IMR-90 (cell line): Measurements from ENCODE around the gene GUCY2C. TPM values are rescaled to one million over a fixed set of nuclear protein-coding genes. Genes with fewer than 3 reads are reported as not detected.

Experiments used
- ATAC-seq: fragments of 200-7000 bp; cut with Tn5 transposase; 2 replicates; pipeline ENCODE4 v1.9.1; 2020; ENCODE audit warnings: low read depth, mild to moderate bottlenecking, moderate library complexity
- BruUV-seq: library from RNA; stranded (reverse); fragments of 400-500 nt; replicated peaks from 2 replicates; lab custom pipeline; 2021; lab: Mats Ljungman, UMichigan
- CTCF ChIA-PET: fragments of 300-600 bp; formaldehyde crosslinking; extraction: SDS; loops from one replicate; lab custom pipeline; 2021; ENCODE audit warnings: antibody characterized with exemption; lab: Yijun Ruan, JAX
- POLR2A ChIA-PET: fragments of 300-600 bp; sonication (Branson Sonifier 250); formaldehyde crosslinking; loops from one replicate; lab custom pipeline; 2022; ENCODE audit warnings: antibody characterized with exemption; ENCODE audit not compliant: unreplicated experiment; lab: Charles Lee
- DNase-seq: peaks from one replicate; pipeline ENCODE4 v3.0.0; 2013
- H2AFZ ChIP-seq: replicated peaks from 2 replicates; pipeline ENCODE3; 2013; ENCODE audit warnings: low read length, mild to moderate bottlenecking; ENCODE audit not compliant: poor library complexity
- H2AK5ac ChIP-seq: 2 replicates; pipeline ENCODE4 v1.6.1; 2013; ENCODE audit warnings: low read depth, low read length, inconsistent platforms
- H2AK9ac ChIP-seq: replicated peaks from 2 replicates; pipeline ENCODE3; 2013; ENCODE audit warnings: mild to moderate bottlenecking, low read depth, low read length, moderate library complexity; ENCODE audit not compliant: poor library complexity
- H2BK120ac ChIP-seq: 2 replicates; pipeline ENCODE4 v1.6.1; 2013; ENCODE audit warnings: low read depth, low read length, inconsistent platforms
- H2BK15ac ChIP-seq: 3 replicates; pipeline ENCODE4 v1.6.1; 2013; ENCODE audit warnings: low read depth, low read length, inconsistent platforms
- H2BK20ac ChIP-seq: 2 replicates; pipeline ENCODE4 v1.6.1; 2013; ENCODE audit warnings: low read depth, mild to moderate bottlenecking, inconsistent platforms, low read length, moderate library complexity
- H2BK5ac ChIP-seq: 2 replicates; pipeline ENCODE4 v1.6.1; 2013; ENCODE audit warnings: mild to moderate bottlenecking, low read depth, low read length, inconsistent platforms; ENCODE audit not compliant: poor library complexity, severe bottlenecking
- H3K14ac ChIP-seq: replicated peaks from 2 replicates; pipeline ENCODE4 v1.6.1; 2013; ENCODE audit warnings: low read depth, low read length, inconsistent platforms
- H3K18ac ChIP-seq: 2 replicates; pipeline ENCODE4 v1.6.1; 2013; ENCODE audit warnings: low read depth, low read length, control low read depth
- H3K23ac ChIP-seq: 2 replicates; pipeline ENCODE4 v1.6.1; 2013; ENCODE audit warnings: low read depth, low read length, inconsistent platforms
- H3K27ac ChIP-seq: 2 replicates; pipeline ENCODE4 v1.5.1; 2013; ENCODE audit warnings: mild to moderate bottlenecking, control low read depth, low read length; ENCODE audit not compliant: insufficient read depth
- H3K27me3 ChIP-seq: 2 replicates; pipeline ENCODE4 v1.6.1; 2013; ENCODE audit warnings: low read length; ENCODE audit not compliant: control insufficient read depth, insufficient read depth
- H3K36me3 ChIP-seq: 2 replicates; pipeline ENCODE4 v1.6.1; 2013; ENCODE audit warnings: low read length, mixed read lengths; ENCODE audit not compliant: control insufficient read depth, insufficient read depth
- H3K4ac ChIP-seq: 2 replicates; pipeline ENCODE4 v1.6.1; 2013; ENCODE audit warnings: low read depth, low read length, inconsistent platforms
- H3K4me1 ChIP-seq: 2 replicates; pipeline ENCODE4 v1.6.1; 2013; ENCODE audit warnings: low read length, mixed read lengths; ENCODE audit not compliant: control insufficient read depth, insufficient read depth
- H3K4me2 ChIP-seq: 2 replicates; pipeline ENCODE4 v1.6.1; 2013; ENCODE audit warnings: low read depth, mild to moderate bottlenecking, control low read depth, low read length, moderate library complexity
- H3K4me3 ChIP-seq: 2 replicates; pipeline ENCODE4 v1.5.1; 2013; ENCODE audit warnings: low read depth, mild to moderate bottlenecking, control low read depth, low read length, moderate library complexity; ENCODE audit not compliant: insufficient read depth
- H3K56ac ChIP-seq: 2 replicates; pipeline ENCODE4 v1.6.1; 2013; ENCODE audit warnings: low read length, inconsistent platforms; ENCODE audit not compliant: insufficient read depth; ENCODE audit errors: extremely low read depth
- H3K79me1 ChIP-seq, 2 experiments: 2 replicates each; pipeline ENCODE4 v1.6.1; 2013; ENCODE audit warnings: low read length in 2 of 2, inconsistent platforms in 1 of 2, low read depth in 1 of 2
- H3K9ac ChIP-seq: 2 replicates; pipeline ENCODE4 v1.6.1; 2013; ENCODE audit warnings: low read depth, low read length, control low read depth
- H3K9me1 ChIP-seq: 2 replicates; pipeline ENCODE4 v1.6.1; 2013; ENCODE audit warnings: low read length, inconsistent platforms; ENCODE audit not compliant: insufficient read depth
- H3K9me3 ChIP-seq: 2 replicates; pipeline ENCODE4 v1.6.1; 2013; ENCODE audit warnings: low read length; ENCODE audit not compliant: control insufficient read depth, insufficient read depth
- H4K20me1 ChIP-seq: 2 replicates; pipeline ENCODE4 v1.6.1; 2013; ENCODE audit warnings: low read length, inconsistent platforms; ENCODE audit not compliant: insufficient read depth
- H4K5ac ChIP-seq: 2 replicates; pipeline ENCODE4 v1.6.1; 2013; ENCODE audit warnings: mild to moderate bottlenecking, low read depth, low read length, control low read depth
- H4K8ac ChIP-seq, 2 experiments: 2 replicates each; pipeline ENCODE4 v1.6.1; 2013; ENCODE audit warnings: low read depth in 2 of 2, low read length in 2 of 2, control low read depth in 1 of 2, inconsistent platforms in 1 of 2
- H4K91ac ChIP-seq: 2 replicates; pipeline ENCODE4 v1.6.1; 2013; ENCODE audit warnings: low read depth, low read length, inconsistent platforms; ENCODE audit not compliant: insufficient read depth
- BHLHE40 ChIP-seq: fragments of 150-350 bp; IDR thresholded peaks from 2 replicates; pipeline ENCODE4 v1.6.1; 2016; ENCODE audit warnings: mild to moderate bottlenecking, low read depth, low read length
- MXI1 ChIP-seq: IDR thresholded peaks from 2 replicates; pipeline ENCODE4 v1.6.1; 2012; ENCODE audit warnings: low read depth, mild to moderate bottlenecking, low read length, moderate library complexity, borderline replicate concordance
- POLR2A ChIP-seq: IDR thresholded peaks from 2 replicates; pipeline ENCODE4 v1.6.1; 2012; ENCODE audit warnings: mild to moderate bottlenecking, low read depth, low read length
- RAD21 ChIP-seq: IDR thresholded peaks from 2 replicates; pipeline ENCODE4 v1.6.1; 2012; ENCODE audit warnings: low read length, improper control_type of control experiment
- RFX5 ChIP-seq: IDR thresholded peaks from 2 replicates; pipeline ENCODE4 v1.8.0; 2012; ENCODE audit warnings: low read depth, mild to moderate bottlenecking, low read length, moderate library complexity
- WGBS, 2 experiments: methylation state at CpG; one replicate each; pipeline versions ENCODE4 v1.1.5 to v1.1.7; 2013; ENCODE audit warnings: missing lambda C conversion rate in 2 of 2; ENCODE audit not compliant: insufficient read length in 1 of 2; ENCODE audit errors: extremely low coverage in 2 of 2; 5-methylcytosine and 5-hydroxymethylcytosine counted together
- dilution Hi-C: fragments of 300-500 bp; cut with HindIII; formaldehyde crosslinking; loops from one replicate; pipeline ENCODE4 v1.14.3; 2018; ENCODE audit warnings: low sequenced_read_pairs; ENCODE audit not compliant: unreplicated experiment
- in situ Hi-C: fragments of 300-500 bp; cut with MboI; formaldehyde crosslinking; loops from 3 replicates; pipeline ENCODE4 v1.14.3; 2019; ENCODE audit warnings: low sequenced_read_pairs, inconsistent platforms, mixed read lengths
- intact Hi-C: fragments of 100-400 bp; cut with micrococcal nuclease; formaldehyde crosslinking; loops from 2 replicates; pipeline ENCODE4 v1.10.0; 2022
- polyA plus RNA-seq, 3 experiments: library from polyadenylated mRNA; depleted of rRNA; stranded (reverse); fragments of >200 nt; gene quantifications; 2 replicates each; pipeline ENCODE4 v1.2.3, GENCODE V29; 2012; ENCODE audit warnings: low replicate concordance in 1 of 3
- total RNA-seq: library from RNA; depleted of rRNA; stranded (reverse); fragments of >200 nt; gene quantifications from 2 replicates; pipeline ENCODE4 v1.2.3, GENCODE V29; 2012
- TF ChIP-seq, protein P1 (sequence below): fragments of 150-350 bp; IDR thresholded peaks from 2 replicates; pipeline ENCODE4 v1.6.1; 2016; ENCODE audit warnings: low read depth, mild to moderate bottlenecking, low read length, moderate library complexity, borderline replicate concordance
- TF ChIP-seq, protein P2 (sequence below): conservative IDR thresholded peaks from 2 replicates; pipeline ENCODE4 v1.5.1; 2012; ENCODE audit warnings: mild to moderate bottlenecking, low read depth, low read length, improper control_type of control experiment

GUCY2C gene
- total and polyA plus RNA-seq, 2 of the 4 experiments (the other 2 are of a cell fraction), result not detected

DNA sequence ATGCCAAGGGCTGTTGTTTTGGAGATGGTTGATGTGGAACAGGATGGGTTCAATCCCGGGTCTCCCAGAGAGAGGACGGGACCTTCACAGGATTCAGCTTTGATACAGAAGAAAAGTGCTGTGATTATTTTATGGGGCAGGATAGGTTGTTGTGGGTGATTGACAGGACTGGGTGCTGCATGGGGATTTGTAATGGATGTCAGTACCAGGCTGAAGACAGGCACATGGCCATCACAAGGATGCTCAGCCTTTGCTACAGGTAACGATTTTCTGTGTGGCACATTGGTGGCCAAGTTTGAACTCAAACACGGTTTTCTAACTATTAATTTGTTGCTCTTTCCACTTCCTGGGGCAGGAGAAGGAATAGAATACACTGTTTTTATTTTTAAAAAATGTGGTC is 4.5 kb upstream of the GUCY2C start:
- BruUV-seq, result no TSS peak
- 73% methylated on average over 3 of the region's 4 CpGs; no CpG with 5 or more reads in 1 of the 2 experiments for WGBS, 2 experiments
- Histone ChIP-seq H2BK5ac (no peak overlapping the region), H3K27me3 (no peaks in the 10 kb centered on the region; the same call in 1 of the 2 replicates), H4K20me1 (no peaks in the 10 kb centered on the region), H2AK5ac (no peak overlapping the region), H3K4me2 (no peak overlapping the region), H3K27ac (no peak overlapping the region), H3K36me3 (no peaks in the 10 kb centered on the region), H3K18ac (no peak overlapping the region), H4K5ac (no peak overlapping the region), H3K4me3 (no peak overlapping the region), H3K14ac (no peak overlapping the region), H4K8ac (no peak overlapping the region), H3K79me1 (no peaks in the 10 kb centered on the region), H2BK120ac (no peak overlapping the region), H3K4me1 (no peaks in the 10 kb centered on the region), H3K9me1 (no peaks in the 10 kb centered on the region), H4K91ac (no peak overlapping the region), H3K23ac (no peak overlapping the region), H3K9me3 (no peaks in the 10 kb centered on the region), H2BK20ac (no peak overlapping the region), H3K9ac (no peak overlapping the region), H2BK15ac (no peak overlapping the region), H3K4ac (no peak overlapping the region), H2AK9ac (no peak overlapping the region), H2AFZ (no peak overlapping the region), H3K56ac (no peak overlapping the region)
- DNase-seq, result no peak
- ChIA-PET CTCF (no interaction called here), POLR2A (no interaction called here)
- no peak for ATAC-seq
- intact Hi-C loops (no loop called here), dilution Hi-C loops (no loop called here), in situ Hi-C loops (no loop called here)
- TF ChIP-seq BHLHE40 (no peak), RAD21 (no peak), POLR2A (no peak), RFX5 (no peak), MXI1 (no peak)
- TF ChIP-seq, protein P1, sequence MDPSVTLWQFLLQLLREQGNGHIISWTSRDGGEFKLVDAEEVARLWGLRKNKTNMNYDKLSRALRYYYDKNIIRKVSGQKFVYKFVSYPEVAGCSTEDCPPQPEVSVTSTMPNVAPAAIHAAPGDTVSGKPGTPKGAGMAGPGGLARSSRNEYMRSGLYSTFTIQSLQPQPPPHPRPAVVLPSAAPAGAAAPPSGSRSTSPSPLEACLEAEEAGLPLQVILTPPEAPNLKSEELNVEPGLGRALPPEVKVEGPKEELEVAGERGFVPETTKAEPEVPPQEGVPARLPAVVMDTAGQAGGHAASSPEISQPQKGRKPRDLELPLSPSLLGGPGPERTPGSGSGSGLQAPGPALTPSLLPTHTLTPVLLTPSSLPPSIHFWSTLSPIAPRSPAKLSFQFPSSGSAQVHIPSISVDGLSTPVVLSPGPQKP, result no peak
- TF ChIP-seq, protein P2, sequence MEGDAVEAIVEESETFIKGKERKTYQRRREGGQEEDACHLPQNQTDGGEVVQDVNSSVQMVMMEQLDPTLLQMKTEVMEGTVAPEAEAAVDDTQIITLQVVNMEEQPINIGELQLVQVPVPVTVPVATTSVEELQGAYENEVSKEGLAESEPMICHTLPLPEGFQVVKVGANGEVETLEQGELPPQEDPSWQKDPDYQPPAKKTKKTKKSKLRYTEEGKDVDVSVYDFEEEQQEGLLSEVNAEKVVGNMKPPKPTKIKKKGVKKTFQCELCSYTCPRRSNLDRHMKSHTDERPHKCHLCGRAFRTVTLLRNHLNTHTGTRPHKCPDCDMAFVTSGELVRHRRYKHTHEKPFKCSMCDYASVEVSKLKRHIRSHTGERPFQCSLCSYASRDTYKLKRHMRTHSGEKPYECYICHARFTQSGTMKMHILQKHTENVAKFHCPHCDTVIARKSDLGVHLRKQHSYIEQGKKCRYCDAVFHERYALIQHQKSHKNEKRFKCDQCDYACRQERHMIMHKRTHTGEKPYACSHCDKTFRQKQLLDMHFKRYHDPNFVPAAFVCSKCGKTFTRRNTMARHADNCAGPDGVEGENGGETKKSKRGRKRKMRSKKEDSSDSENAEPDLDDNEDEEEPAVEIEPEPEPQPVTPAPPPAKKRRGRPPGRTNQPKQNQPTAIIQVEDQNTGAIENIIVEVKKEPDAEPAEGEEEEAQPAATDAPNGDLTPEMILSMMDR, result no peak
